Mesendoderm (in vitro differentiated cells): Measurements from ENCODE around the gene ADAMTSL2.
A peak's percentile ranks its signal among the peaks of the same experiment; 100 is the strongest.

ENCODE experiments used
- DNase-seq: peaks from one replicate; pipeline ENCODE4 v3.0.0; 2013
- H2AK5ac ChIP-seq: 2 replicates; pipeline ENCODE4 v1.6.1; 2013; ENCODE audit warnings: low read length, inconsistent platforms
- H2BK120ac ChIP-seq: 2 replicates; pipeline ENCODE4 v1.6.1; 2013; ENCODE audit warnings: low read depth, mild to moderate bottlenecking, low read length, moderate library complexity, mixed read lengths
- H2BK15ac ChIP-seq: replicated peaks from 2 replicates; pipeline ENCODE4 v1.6.1; 2013; ENCODE audit warnings: low read depth, mild to moderate bottlenecking, moderate library complexity
- H2BK5ac ChIP-seq: 2 replicates; pipeline ENCODE4 v1.6.1; 2013; ENCODE audit warnings: low read length, inconsistent platforms
- H3K18ac ChIP-seq: 2 replicates; pipeline ENCODE4 v1.6.1; 2013; ENCODE audit warnings: mild to moderate bottlenecking, low read length, mixed read lengths
- H3K23ac ChIP-seq: one replicate; pipeline ENCODE4 v1.6.1; 2013; ENCODE audit warnings: low read length
- H3K27ac ChIP-seq: 2 replicates; pipeline ENCODE4 v1.5.1; 2013; ENCODE audit warnings: low read depth, mild to moderate bottlenecking, inconsistent platforms, low read length, moderate library complexity
- H3K27me3 ChIP-seq: 2 replicates; pipeline ENCODE4 v1.6.1; 2013; ENCODE audit warnings: low read length, control low read depth, mild to moderate bottlenecking, inconsistent platforms; ENCODE audit not compliant: insufficient read depth, poor library complexity
- H3K36me3 ChIP-seq: 2 replicates; pipeline ENCODE4 v1.6.1; 2013; ENCODE audit warnings: low read length, inconsistent platforms; ENCODE audit not compliant: control insufficient read depth, insufficient read depth
- H3K4ac ChIP-seq: one replicate; pipeline ENCODE4 v1.6.1; 2013; ENCODE audit warnings: low read depth, mild to moderate bottlenecking, low read length, moderate library complexity
- H3K4me1 ChIP-seq: 2 replicates; pipeline ENCODE4 v1.6.1; 2013; ENCODE audit warnings: low read depth, low read length, inconsistent platforms; ENCODE audit not compliant: control insufficient read depth
- H3K4me2 ChIP-seq: 2 replicates; pipeline ENCODE4 v1.6.1; 2013; ENCODE audit warnings: low read length
- H3K4me3 ChIP-seq: 2 replicates; pipeline ENCODE4 v1.5.1; 2013; ENCODE audit warnings: mild to moderate bottlenecking, low read length
- H3K56ac ChIP-seq: one replicate; pipeline ENCODE4 v1.6.1; 2013; ENCODE audit warnings: low read length
- H3K79me1 ChIP-seq: 2 replicates; pipeline ENCODE4 v1.6.1; 2013; ENCODE audit warnings: low read length, inconsistent platforms
- H3K79me2 ChIP-seq: 2 replicates; pipeline ENCODE4 v1.6.1; 2013; ENCODE audit warnings: mild to moderate bottlenecking, low read length; ENCODE audit not compliant: control insufficient read depth, insufficient read depth
- H3K9ac ChIP-seq: 2 replicates; pipeline ENCODE4 v1.6.1; 2013; ENCODE audit warnings: low read length, inconsistent platforms
- H4K5ac ChIP-seq: one replicate; pipeline ENCODE4 v1.6.1; 2013; ENCODE audit warnings: low read length
- H4K8ac ChIP-seq: one replicate; pipeline ENCODE4 v1.6.1; 2013; ENCODE audit warnings: low read depth, mild to moderate bottlenecking, control low read depth, low read length, moderate library complexity
- WGBS: extraction: QIAGEN DNeasy Blood & Tissue Kit; methylation state at CpG from one replicate; pipeline ENCODE4 v1.1.7; 2013; ENCODE audit warnings: low lambda C conversion rate, missing lambda C conversion rate; ENCODE audit not compliant: insufficient coverage; ENCODE audit errors: extremely low coverage; 5-methylcytosine and 5-hydroxymethylcytosine counted together

The ADAMTSL2 gene

GRCh38 chr9:133536536-133536935, 2.0 kb downstream of the ADAMTSL2 start:
- Histone ChIP-seq H3K23ac (no peak overlapping the region), H3K4me3 (no peak overlapping the region), H3K9ac (no peak overlapping the region), H3K56ac (no peak overlapping the region), H3K4me1 (peaks cover 10% of the 10 kb centered on the region), H3K18ac (no peak overlapping the region), H3K79me2 (no peaks in the 10 kb centered on the region), H2BK120ac (no peak overlapping the region), H2BK5ac (no peak overlapping the region), H4K8ac (no peak overlapping the region), H3K27me3 (no peaks in the 10 kb centered on the region), H3K4me2 (no peak overlapping the region), H3K4ac (no peak overlapping the region), H2BK15ac (no peak overlapping the region), H4K5ac (no peak overlapping the region), H3K27ac (no peak overlapping the region), H3K36me3 (no peaks in the 10 kb centered on the region), H2AK5ac (no peak overlapping the region), H3K79me1 (no peaks in the 10 kb centered on the region)
- DNase-seq: no peak
- no CpG with 5 or more reads among the region's 9 CpGs for WGBS

- WGBS: no CpG with 5 or more reads among the region's 16 CpGs
- Histone ChIP-seq H4K8ac (no peak overlapping the region), H3K27me3 (no peaks in the 10 kb centered on the region), H3K4me1 (peaks cover 10% of the 10 kb centered on the region), H2BK5ac (no peak overlapping the region), H2BK15ac (no peak overlapping the region), H3K36me3 (no peaks in the 10 kb centered on the region), H3K27ac (no peak overlapping the region), H3K79me2 (no peaks in the 10 kb centered on the region), H3K18ac (no peak overlapping the region), H3K4ac (no peak overlapping the region), H3K79me1 (no peaks in the 10 kb centered on the region), H4K5ac (no peak overlapping the region), H3K4me3 (no peak overlapping the region), H3K56ac (no peak overlapping the region), H2BK120ac (no peak overlapping the region), H3K23ac (no peak overlapping the region), H3K9ac (no peak overlapping the region), H2AK5ac (no peak overlapping the region), H3K4me2 (no peak overlapping the region)
- DNase-seq: no peak
These were observed 2.8 kb downstream of the ADAMTSL2 start for GRCh38 chr9:133537257-133537656.

- Histone ChIP-seq H4K5ac (no peak overlapping the region), H3K4me1 (peaks cover 10% of the 10 kb centered on the region), H3K4me3 (no peak overlapping the region), H3K79me1 (no peaks in the 10 kb centered on the region), H3K79me2 (no peaks in the 10 kb centered on the region), H3K18ac (no peak overlapping the region), H3K56ac (no peak overlapping the region), H3K23ac (no peak overlapping the region), H2BK120ac (no peak overlapping the region), H3K4ac (no peak overlapping the region), H2BK15ac (no peak overlapping the region), H3K9ac (no peak overlapping the region), H2BK5ac (no peak overlapping the region), H2AK5ac (no peak overlapping the region), H3K4me2 (no peak overlapping the region), H3K27me3 (no peaks in the 10 kb centered on the region), H3K36me3 (no peaks in the 10 kb centered on the region), H4K8ac (no peak overlapping the region), H3K27ac (no peak overlapping the region)
- WGBS: no CpG with 5 or more reads among the region's 14 CpGs
- no peak for DNase-seq
These were observed 3.7 kb downstream of the ADAMTSL2 start for GRCh38 chr9:133538176-133538575.

GRCh38 chr9:133538851-133539833, 4.6 kb downstream of the ADAMTSL2 start:
- peak; percentile 43 for DNase-seq
- H3K27ac ChIP-seq: no peak overlapping the region
- H4K5ac ChIP-seq: no peak overlapping the region
- no peak overlapping the region for H2BK120ac ChIP-seq
- no peak overlapping the region for H3K4me3 ChIP-seq
- no peak overlapping the region for H2AK5ac ChIP-seq
- H3K4me1 ChIP-seq: peaks cover 10% of the 10 kb centered on the region
- H3K79me2 ChIP-seq: no peaks in the 10 kb centered on the region
- no peaks in the 10 kb centered on the region for H3K79me1 ChIP-seq
- peak overlapping the region; percentile 45 for H3K4me2 ChIP-seq
- H3K18ac ChIP-seq: no peak overlapping the region
- H2BK5ac ChIP-seq: no peak overlapping the region
- WGBS: no CpG with 5 or more reads among the region's 47 CpGs
- H4K8ac ChIP-seq: no peak overlapping the region
- H3K4ac ChIP-seq: no peak overlapping the region
- no peaks in the 10 kb centered on the region for H3K27me3 ChIP-seq
- no peaks in the 10 kb centered on the region for H3K36me3 ChIP-seq
- H3K23ac ChIP-seq: no peak overlapping the region
- H2BK15ac ChIP-seq: no peak overlapping the region
- peak overlapping the region; percentile 72 for H3K9ac ChIP-seq
- peak overlapping the region; percentile 94 for H3K56ac ChIP-seq

GRCh38 chr9:133539991-133540697, 5.6 kb downstream of the ADAMTSL2 start:
- H2BK15ac ChIP-seq: no peak overlapping the region
- H3K9ac ChIP-seq: peak overlapping the region; percentile 72
- no peaks in the 10 kb centered on the region for H3K79me1 ChIP-seq
- H3K4me3 ChIP-seq: no peak overlapping the region
- H3K4ac ChIP-seq: no peak overlapping the region
- H3K36me3 ChIP-seq: no peaks in the 10 kb centered on the region
- H4K8ac ChIP-seq: no peak overlapping the region
- peak overlapping the region; percentile 51 for H3K4me2 ChIP-seq
- peaks cover 10% of the 10 kb centered on the region for H3K4me1 ChIP-seq
- peak overlapping the region; percentile 7 for H3K23ac ChIP-seq
- no peaks in the 10 kb centered on the region for H3K27me3 ChIP-seq
- no peak overlapping the region for H3K27ac ChIP-seq
- no peak overlapping the region for H3K18ac ChIP-seq
- H2BK120ac ChIP-seq: no peak overlapping the region
- WGBS: no CpG with 5 or more reads among the region's 22 CpGs
- H4K5ac ChIP-seq: no peak overlapping the region
- DNase-seq: peak; percentile 48
- H3K79me2 ChIP-seq: no peaks in the 10 kb centered on the region
- peak overlapping the region; percentile 94 for H3K56ac ChIP-seq
- peak overlapping the region; percentile 79 for H2BK5ac ChIP-seq
- no peak overlapping the region for H2AK5ac ChIP-seq
